Activated naive CD4-positive, alpha-beta T cell treated with anti-CD3 and anti-CD28 coated beads for 36 hours (primary cell): ENCODE data around the gene TENT4B. TPM values are rescaled to one million over a fixed set of nuclear protein-coding genes. Genes with fewer than 3 reads are reported as not detected.
"Not testable (repeated sequence)": the region's sequence is repeated elsewhere in the genome, so short reads cannot be mapped to it uniquely, and the experiment has no call there.

Experiments
- CTCF ChIA-PET: fragments of 350-600 bp; sonication (Branson Sonifier 250); formaldehyde crosslinking; loops from one replicate; lab custom pipeline; 2021; ENCODE audit warnings: antibody characterized with exemption; lab: Charles Lee
- DNase-seq: peaks from one replicate; pipeline ENCODE4 v3.0.0-alpha.2; 2020
- H3K27ac Mint-ChIP-seq: one replicate; pipeline ENCODE4 v1.8.0; 2021; ENCODE audit warnings: mild to moderate bottlenecking, mixed read lengths
- H3K27me3 Mint-ChIP-seq: one replicate; pipeline ENCODE4 v1.8.0; 2021; ENCODE audit warnings: low read depth, mixed read lengths
- H3K36me3 Mint-ChIP-seq: one replicate; pipeline ENCODE4 v1.8.0; 2021; ENCODE audit warnings: low read depth, mixed read lengths
- H3K4me1 Mint-ChIP-seq: one replicate; pipeline ENCODE4 v1.8.0; 2021; ENCODE audit warnings: low read depth, mixed read lengths
- H3K4me3 Mint-ChIP-seq: one replicate; pipeline ENCODE4 v1.8.0; 2021; ENCODE audit warnings: mild to moderate bottlenecking, moderate library complexity, mixed read lengths
- H3K9me3 Mint-ChIP-seq: one replicate; pipeline ENCODE4 v1.8.0; 2021; ENCODE audit warnings: mixed read lengths
- intact Hi-C: fragments of 100-400 bp; cut with micrococcal nuclease; formaldehyde crosslinking; loops from one replicate; pipeline ENCODE4 v1.15.1; 2023
- total RNA-seq, 2 experiments: library from RNA; stranded (reverse); gene quantifications; one replicate each; pipeline ENCODE4 v1.2.3, GENCODE V29; 2021

TENT4B gene
- 10 to 100 TPM; 17.9 to 18.4 TPM for total RNA-seq

GRCh38 chr16:50152807-50153595 lies at the start of gene TENT4B:
TSS of gene TENT4B (plus strand) at chr16:50153306. CDS start at chr16:50153622, 316 bp downstream.
- H3K4me3 Mint-ChIP-seq: peak within 1 kb of the TSS; percentile 80
- peak within 1 kb of the TSS; percentile 93 for H3K27ac Mint-ChIP-seq
- DNase-seq: peak; percentile 85
- peaks cover 10% of the 10 kb centered on the region for H3K36me3 Mint-ChIP-seq
- CTCF ChIA-PET: interaction anchor here (1.3 kb wide), 1 partner anchor 60 kb away, joined by 3 read pairs; no protein-coding TSS in a partner anchor
- H3K27me3 Mint-ChIP-seq: no peaks in the 10 kb centered on the region
- intact Hi-C loops: loop anchor here (1.0 to 5.0 kb wide), 10 partner anchors 7 to 1541 kb away; partner anchors contain the start of genes CNEP1R1, CYLD, HEATR3 and N4BP1
- no peaks in the 10 kb centered on the region for H3K9me3 Mint-ChIP-seq
- peaks cover 34% of the 10 kb centered on the region for H3K4me1 Mint-ChIP-seq

- CTCF ChIA-PET: no interaction called here
- Mint-ChIP-seq H3K9me3 (no peaks in the 10 kb centered on the region), H3K27me3 (no peaks in the 10 kb centered on the region), H3K4me3 (no peak overlapping the region), H3K4me1 (peaks cover 8% of the 10 kb centered on the region), H3K36me3 (peaks cover 32% of the 10 kb centered on the region), H3K27ac (no peak overlapping the region)
- intact Hi-C loops: loop anchor here (2.0 kb wide), 2 partner anchors 37 to 69 kb away; no protein-coding TSS in a partner anchor
- DNase-seq: no peak
These were observed 49.3 kb upstream of the TENT4B start for GRCh38 chr16:50103764-50104163.

GRCh38 chr16:50114357-50115129 lies 38.6 kb upstream of the TENT4B start:
- H3K27me3 Mint-ChIP-seq: no peaks in the 10 kb centered on the region
- intact Hi-C loops: no loop called here
- no peaks in the 10 kb centered on the region for H3K4me1 Mint-ChIP-seq
- no peak overlapping the region for H3K4me3 Mint-ChIP-seq
- H3K36me3 Mint-ChIP-seq: no peaks in the 10 kb centered on the region
- no peaks in the 10 kb centered on the region for H3K9me3 Mint-ChIP-seq
- no peak for DNase-seq
- no peak overlapping the region for H3K27ac Mint-ChIP-seq
- CTCF ChIA-PET: no interaction called here

GRCh38 chr16:50120711-50121110 lies 32.4 kb upstream of the TENT4B start:
- Mint-ChIP-seq H3K27ac (no peak overlapping the region), H3K4me3 (no peak overlapping the region), H3K9me3 (no peaks in the 10 kb centered on the region), H3K36me3 (no peaks in the 10 kb centered on the region), H3K4me1 (peaks cover 20% of the 10 kb centered on the region), H3K27me3 (no peaks in the 10 kb centered on the region)
- DNase-seq: no peak
- CTCF ChIA-PET: interaction anchor here (1.2 to 3.2 kb wide), 6 partner anchors 13 to 96 kb away, joined by 3 to 18 read pairs (median 6); partner anchors contain the start of gene CNEP1R1
- intact Hi-C loops: loop anchor here (1.0 kb wide), 4 partner anchors 18 to 157 kb away; partner anchors contain the start of gene CNEP1R1

GRCh38 chr16:50121278-50121677 lies 31.8 kb upstream of the TENT4B start:
- CTCF ChIA-PET: interaction anchor here (0.6 to 3.2 kb wide), 9 partner anchors 13 to 273 kb away, joined by 3 to 18 read pairs (median 4); partner anchors contain the start of gene CNEP1R1
- Mint-ChIP-seq H3K9me3 (no peaks in the 10 kb centered on the region), H3K27me3 (no peaks in the 10 kb centered on the region), H3K27ac (peak overlapping the region; percentile 75), H3K4me3 (no peak overlapping the region), H3K36me3 (no peaks in the 10 kb centered on the region), H3K4me1 (peaks cover 20% of the 10 kb centered on the region)
- intact Hi-C loops: loop anchor here (1.0 kb wide), 4 partner anchors 19 to 156 kb away; partner anchors contain the start of gene CNEP1R1
- peak; percentile 30 for DNase-seq

- intact Hi-C loops: loop anchor here (1.0 kb wide), 7 partner anchors 20 to 155 kb away; partner anchors contain the start of gene CNEP1R1
- peak; percentile 93 for DNase-seq
- Mint-ChIP-seq H3K4me1 (peaks cover 20% of the 10 kb centered on the region), H3K9me3 (no peaks in the 10 kb centered on the region), H3K27ac (peak overlapping the region; percentile 75), H3K27me3 (no peaks in the 10 kb centered on the region), H3K36me3 (no peaks in the 10 kb centered on the region), H3K4me3 (peak overlapping the region; percentile 22)
- CTCF ChIA-PET: interaction anchor here (0.6 to 3.2 kb wide), 7 partner anchors 19 to 273 kb away, joined by 3 to 18 read pairs (median 3); partner anchors contain the start of gene CNEP1R1
These were observed 31.2 kb upstream of the TENT4B start for GRCh38 chr16:50121721-50122445.

- no peaks in the 10 kb centered on the region for H3K9me3 Mint-ChIP-seq
- H3K27me3 Mint-ChIP-seq: no peaks in the 10 kb centered on the region
- intact Hi-C loops: no loop called here
- peaks cover 20% of the 10 kb centered on the region for H3K4me1 Mint-ChIP-seq
- DNase-seq: no peak
- CTCF ChIA-PET: interaction anchor here (3.2 kb wide), 1 partner anchor 87 kb away, joined by 18 read pairs; no protein-coding TSS in a partner anchor
- H3K36me3 Mint-ChIP-seq: no peaks in the 10 kb centered on the region
- H3K4me3 Mint-ChIP-seq: no peak overlapping the region
- H3K27ac Mint-ChIP-seq: no peak overlapping the region
These were observed 29.7 kb upstream of the TENT4B start for GRCh38 chr16:50123417-50123816.

- Mint-ChIP-seq H3K4me1 (peaks cover 20% of the 10 kb centered on the region), H3K4me3 (no peak overlapping the region), H3K27me3 (no peaks in the 10 kb centered on the region), H3K9me3 (no peaks in the 10 kb centered on the region), H3K36me3 (no peaks in the 10 kb centered on the region), H3K27ac (no peak overlapping the region)
- DNase-seq: no peak
- CTCF ChIA-PET: interaction anchor here (1.8 kb wide), 1 partner anchor 86 kb away, joined by 3 read pairs; no protein-coding TSS in a partner anchor
- intact Hi-C loops: no loop called here
These were observed 28.3 kb upstream of the TENT4B start for GRCh38 chr16:50124769-50125168.

- Mint-ChIP-seq H3K36me3 (no peaks in the 10 kb centered on the region), H3K4me1 (peaks cover 16% of the 10 kb centered on the region), H3K27ac (no peak overlapping the region), H3K9me3 (no peaks in the 10 kb centered on the region), H3K4me3 (no peak overlapping the region), H3K27me3 (no peaks in the 10 kb centered on the region)
- intact Hi-C loops: no loop called here
- CTCF ChIA-PET: no interaction called here
- DNase-seq: no peak
These were observed 26.9 kb upstream of the TENT4B start for GRCh38 chr16:50126183-50126582.

- H3K36me3 Mint-ChIP-seq, intact Hi-C loops, H3K27ac Mint-ChIP-seq, H3K9me3 Mint-ChIP-seq, DNase-seq, H3K4me1 Mint-ChIP-seq, H3K4me3 Mint-ChIP-seq, H3K27me3 Mint-ChIP-seq: not testable (repeated sequence)
- CTCF ChIA-PET: interaction anchor here (0.7 kb wide), 1 partner anchor 58 kb away, joined by 4 read pairs; no protein-coding TSS in a partner anchor
These were observed 20.5 kb upstream of the TENT4B start for GRCh38 chr16:50132571-50132970.

- CTCF ChIA-PET: interaction anchor here (0.6 to 1.8 kb wide), 2 partner anchors 13 to 106 kb away, joined by 3 to 4 read pairs; no protein-coding TSS in a partner anchor
- H3K9me3 Mint-ChIP-seq: no peaks in the 10 kb centered on the region
- H3K4me3 Mint-ChIP-seq: no peak overlapping the region
- H3K4me1 Mint-ChIP-seq: no peaks in the 10 kb centered on the region
- no peaks in the 10 kb centered on the region for H3K36me3 Mint-ChIP-seq
- H3K27me3 Mint-ChIP-seq: no peaks in the 10 kb centered on the region
- intact Hi-C loops: no loop called here
- no peak overlapping the region for H3K27ac Mint-ChIP-seq
- DNase-seq: no peak
These were observed 19.9 kb upstream of the TENT4B start for GRCh38 chr16:50133214-50133613.
